AG09319 (cell line): Measurements from ENCODE around the gene CYP2F1.

Experiments
- DNase-seq: peaks from one replicate; pipeline ENCODE4 v3.0.0-alpha.2; 2010; ENCODE audit warnings: low read depth; ENCODE audit errors: extremely low read depth
- CTCF ChIP-seq: IDR thresholded peaks from 2 replicates; pipeline ENCODE4 v1.5.1; 2011; ENCODE audit warnings: low read depth, mild to moderate bottlenecking, inconsistent platforms, low read length, moderate library complexity

The CYP2F1 gene

GRCh38 chr19:41114132-41114531 is at the start of gene CYP2F1:
CYP2F1 (plus strand) TSS chr19:41114432; CDS start chr19:41116189, 1,757 bp downstream.
- TF ChIP-seq CTCF = no peak
- DNase-seq = no peak

DNA sequence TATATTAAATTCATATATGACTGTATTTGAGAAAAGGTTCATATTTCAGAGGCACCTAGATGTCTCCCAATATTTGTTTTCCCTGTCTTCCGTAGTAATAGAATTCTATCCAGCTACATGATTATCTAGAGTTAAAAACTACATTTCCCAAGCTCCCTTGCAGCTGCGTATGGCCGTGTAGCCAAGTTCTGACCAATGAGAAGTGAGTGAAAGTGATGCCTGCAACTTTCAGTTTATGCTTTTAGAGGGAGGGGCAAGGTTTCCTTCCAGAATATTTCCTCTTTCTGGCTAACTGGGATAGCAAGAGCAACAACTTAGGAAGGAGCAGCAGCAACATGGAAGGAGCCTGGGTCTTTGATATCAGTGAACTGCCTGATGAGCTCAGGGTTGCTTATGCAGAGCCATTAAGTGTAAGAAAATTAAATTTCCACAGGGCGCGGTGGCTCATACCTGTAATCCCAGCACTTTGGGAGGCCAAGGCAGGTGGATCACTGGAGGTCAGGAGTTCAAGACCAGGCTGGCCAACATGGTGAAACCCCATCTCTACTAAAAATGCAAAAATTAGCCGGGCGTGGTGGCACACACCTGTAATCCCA is 49.2 kb upstream of the CYP2F1 start:
- no peak for TF ChIP-seq CTCF
- DNase-seq = no peak

GRCh38 chr19:41076286-41076685 is 37.9 kb upstream of the CYP2F1 start:
- DNase-seq = no peak

DNA sequence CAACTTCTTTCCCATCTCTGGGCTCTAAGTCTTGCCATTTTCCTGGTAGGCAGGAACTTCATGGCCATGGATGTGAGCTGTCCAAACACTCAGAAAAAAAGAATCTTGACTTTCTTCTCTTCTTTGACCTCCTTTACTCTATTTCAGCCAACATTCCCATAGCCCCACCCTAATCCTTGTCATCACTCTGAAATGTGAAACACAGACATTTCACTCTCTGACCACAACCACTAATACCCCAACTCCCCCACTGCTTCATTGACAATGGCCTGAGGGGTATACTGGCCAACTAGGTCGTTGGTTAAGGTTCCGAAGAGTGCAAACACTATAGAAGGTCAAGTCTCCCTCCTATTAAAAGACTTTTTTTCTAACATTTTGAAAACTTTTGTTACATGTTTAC is 30.7 kb upstream of the CYP2F1 start:
- DNase-seq = no peak
- TF ChIP-seq CTCF = no peak

More at GRCh38 chr19:41076286-41076685, 37.9 kb upstream of the CYP2F1 start:
- no peak for TF ChIP-seq CTCF

DNA sequence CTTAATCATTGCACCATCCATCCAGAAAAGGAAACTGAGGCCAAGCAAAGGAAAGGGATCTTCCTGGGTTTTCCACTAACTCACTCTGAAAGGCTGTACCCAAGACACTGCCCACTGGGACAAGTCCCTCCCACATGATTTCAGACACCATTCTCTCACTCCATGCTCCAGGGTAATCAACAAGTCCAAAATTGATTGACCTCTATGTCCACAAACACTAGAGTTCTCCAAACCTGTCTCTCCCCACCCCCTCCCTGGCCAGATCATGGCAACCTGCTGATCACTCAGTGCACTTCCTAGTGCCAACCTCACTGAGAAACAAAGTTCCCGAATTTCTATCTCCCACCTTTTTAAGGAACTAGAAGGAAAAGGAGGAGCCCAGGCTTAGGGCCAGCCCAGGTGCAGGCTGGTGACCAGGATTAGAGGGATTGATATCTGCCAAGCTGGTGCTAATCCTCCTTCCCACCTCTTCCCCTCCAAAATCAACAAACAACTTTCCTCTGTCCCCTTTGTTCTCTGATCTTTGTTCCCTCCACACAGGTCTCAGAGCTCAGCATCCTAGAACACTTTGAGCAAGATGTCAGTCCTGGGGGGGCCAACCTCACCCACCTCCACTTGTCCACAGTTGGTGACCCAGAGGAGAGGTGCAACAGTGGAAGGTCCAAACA is 28.4 kb upstream of the CYP2F1 start:
- DNase-seq = no peak
- TF ChIP-seq CTCF = no peak

DNA sequence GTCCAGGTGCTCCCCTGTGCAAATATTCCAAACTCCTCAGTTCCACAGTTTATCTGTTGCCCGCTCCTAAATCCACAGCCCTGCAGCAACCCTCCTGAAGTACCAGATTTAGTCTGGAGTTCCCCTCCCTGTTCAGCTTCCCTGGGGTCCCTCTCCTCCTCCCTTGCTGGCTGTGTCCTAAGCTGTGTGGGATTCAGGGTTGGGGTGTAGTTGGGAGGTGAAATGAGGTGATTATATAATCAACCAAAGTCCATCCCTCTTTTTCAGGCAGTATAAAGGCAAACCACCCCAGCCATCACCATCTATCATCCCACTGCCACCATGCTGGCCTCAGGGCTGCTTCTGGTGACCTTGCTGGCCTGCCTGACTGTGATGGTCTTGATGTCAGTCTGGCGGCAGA is 26.1 kb upstream of the CYP2F1 start, which contains the start of gene CYP2A13:
CYP2A13 (plus strand) TSS at position 301 of the 400 bp plus-strand sequence; CDS start at position 322, 21 bp downstream.
- no peak for DNase-seq
- TF ChIP-seq CTCF = no peak

GRCh38 chr19:41089959-41090358 is 24.3 kb upstream of the CYP2F1 start:
- no peak for TF ChIP-seq CTCF
- no peak for DNase-seq
